ENCODE data around the gene SPATS2L.

SPATS2L gene

DNA sequence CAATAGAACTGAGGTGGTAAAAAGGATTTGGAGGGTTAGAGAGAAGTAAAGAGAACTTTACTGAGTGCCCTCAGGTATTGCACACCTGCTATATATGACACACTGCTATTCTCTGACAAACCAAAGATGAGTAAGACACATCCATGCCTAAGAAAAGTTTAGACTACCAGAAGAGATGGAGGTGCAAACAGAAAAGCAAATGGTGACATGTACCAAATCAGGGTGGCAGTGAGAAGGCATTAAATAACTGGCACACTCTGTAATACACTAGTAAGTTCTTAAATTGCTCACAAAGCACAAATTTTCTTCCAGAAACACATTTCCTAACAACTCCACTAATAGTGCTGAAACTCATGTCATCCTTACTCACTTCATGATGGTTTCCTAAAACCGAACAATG is 114.8 kb downstream of the SPATS2L start:
- H3K36me3 ChIP-seq (ENCODE audit: control insufficient read depth in 1 of 2, insufficient read depth in 2 of 2, low read length in 2 of 2): peaks cover 24 to 28% of the 10 kb centered on the region in 2 donors
- H3K27me3 ChIP-seq (ENCODE audit: low read depth, low read length): no peaks in the 10 kb centered on the region
- H3K9me3 ChIP-seq (ENCODE audit: control insufficient read depth in 1 of 2, low read length in 2 of 2): no peaks in the 10 kb centered on the region
- H3K4me1 ChIP-seq (ENCODE audit: control insufficient read depth in 1 of 2, insufficient read depth in 2 of 2, low read length in 2 of 2): no peaks in the 10 kb centered on the region
- no peak overlapping the region for H3K4me3 ChIP-seq (ENCODE audit: low read depth in 1 of 2, low read length in 2 of 2)
- H3K27ac ChIP-seq (ENCODE audit: low read length): no peak overlapping the region

DNA sequence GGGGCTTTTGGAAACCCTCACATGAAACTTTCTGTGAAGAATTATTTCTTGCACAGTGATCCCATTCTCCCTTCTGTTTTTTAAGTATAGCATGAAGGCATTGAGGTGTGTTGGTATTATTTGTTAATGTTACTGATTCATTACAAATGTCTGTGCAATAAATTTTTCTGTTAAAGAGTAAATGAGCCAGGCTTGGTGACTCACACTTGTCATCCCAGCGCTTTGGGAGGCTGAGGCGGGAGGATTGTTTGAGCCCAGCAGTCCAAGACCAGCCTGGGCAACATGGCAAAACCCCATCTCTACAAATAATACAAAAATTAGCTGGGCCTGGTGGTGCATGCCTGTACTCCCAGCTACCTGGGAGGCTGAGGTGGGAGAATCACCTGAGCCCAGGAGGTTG is 115.6 kb downstream of the SPATS2L start:
- Histone ChIP-seq H3K4me3 (ENCODE audit: low read depth in 1 of 2, low read length in 2 of 2) (no peak overlapping the region), H3K9me3 (ENCODE audit: control insufficient read depth in 1 of 2, low read length in 2 of 2) (no peaks in the 10 kb centered on the region), H3K27me3 (ENCODE audit: low read depth, low read length) (no peaks in the 10 kb centered on the region), H3K36me3 (ENCODE audit: control insufficient read depth in 1 of 2, insufficient read depth in 2 of 2, low read length in 2 of 2) (peaks cover 23 to 24% of the 10 kb centered on the region in 2 donors), H3K27ac (ENCODE audit: low read length) (no peak overlapping the region), H3K4me1 (ENCODE audit: control insufficient read depth in 1 of 2, insufficient read depth in 2 of 2, low read length in 2 of 2) (no peaks in the 10 kb centered on the region)

DNA sequence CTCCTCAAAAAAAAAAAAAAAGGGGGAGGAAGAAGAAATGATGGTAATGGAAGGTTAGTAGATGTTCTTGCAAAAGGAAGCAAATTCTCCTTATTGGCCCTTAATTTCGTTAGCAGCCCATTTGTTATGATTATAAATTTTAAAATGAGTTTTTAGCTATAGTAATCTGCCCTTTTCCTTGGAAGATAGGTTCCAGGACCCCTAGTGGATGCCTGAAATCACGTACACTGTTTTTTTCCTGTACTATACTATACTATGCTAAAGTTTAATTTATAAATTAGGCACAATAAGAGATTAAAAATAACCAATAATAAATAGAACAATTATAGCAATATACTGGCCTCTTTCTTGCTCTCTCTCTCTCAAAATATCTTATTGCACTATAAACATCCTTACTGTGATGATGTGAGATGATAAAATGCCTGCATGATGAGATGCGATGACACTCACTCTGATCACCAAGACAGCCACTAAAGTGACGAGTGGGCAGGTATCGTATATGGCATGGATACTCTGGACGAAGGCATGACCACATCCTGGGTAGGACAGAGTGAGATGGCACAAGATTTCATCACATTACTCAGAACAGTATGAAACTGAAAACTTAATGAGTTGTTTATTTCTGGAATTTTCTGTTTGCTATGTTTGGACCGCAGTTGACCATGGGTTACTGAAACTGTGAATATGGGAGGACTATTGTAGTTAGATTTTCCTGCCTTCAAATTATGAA is 116.2 kb downstream of the SPATS2L start:
- Histone ChIP-seq H3K27ac (ENCODE audit: low read length) (no peak overlapping the region), H3K36me3 (ENCODE audit: control insufficient read depth in 1 of 2, insufficient read depth in 2 of 2, low read length in 2 of 2) (peaks cover 21 to 24% of the 10 kb centered on the region in 2 donors), H3K27me3 (ENCODE audit: low read depth, low read length) (no peaks in the 10 kb centered on the region), H3K9me3 (ENCODE audit: control insufficient read depth in 1 of 2, low read length in 2 of 2) (no peaks in the 10 kb centered on the region), H3K4me3 (ENCODE audit: low read depth in 1 of 2, low read length in 2 of 2) (no peak overlapping the region), H3K4me1 (ENCODE audit: control insufficient read depth in 1 of 2, insufficient read depth in 2 of 2, low read length in 2 of 2) (no peaks in the 10 kb centered on the region)

DNA sequence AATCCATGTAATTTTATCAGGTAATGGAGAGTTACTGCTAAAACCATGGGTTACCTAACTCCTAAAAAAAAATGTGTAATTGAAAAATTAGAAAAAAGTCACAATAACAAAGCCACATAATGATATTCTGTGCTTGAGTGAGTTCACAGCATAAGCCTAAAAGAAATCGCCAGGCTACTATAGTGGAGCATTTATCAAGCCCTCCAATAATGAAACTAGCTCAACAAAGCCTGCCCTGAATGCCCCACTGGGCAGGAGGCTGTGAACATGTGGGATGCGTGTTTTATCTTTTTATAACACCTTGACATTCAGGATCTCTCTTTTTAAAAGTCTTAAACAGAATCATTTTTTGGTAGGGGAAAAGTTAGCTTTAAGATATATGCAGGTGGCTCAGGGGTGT is 117.0 kb downstream of the SPATS2L start:
- peaks cover 21 to 25% of the 10 kb centered on the region in 2 donors for H3K36me3 ChIP-seq (ENCODE audit: control insufficient read depth in 1 of 2, insufficient read depth in 2 of 2, low read length in 2 of 2)
- H3K27ac ChIP-seq (ENCODE audit: low read length): no peak overlapping the region
- no peaks in the 10 kb centered on the region for H3K9me3 ChIP-seq (ENCODE audit: control insufficient read depth in 1 of 2, low read length in 2 of 2)
- H3K4me1 ChIP-seq (ENCODE audit: control insufficient read depth in 1 of 2, insufficient read depth in 2 of 2, low read length in 2 of 2): no peaks in the 10 kb centered on the region
- H3K4me3 ChIP-seq (ENCODE audit: low read depth in 1 of 2, low read length in 2 of 2): no peak overlapping the region
- H3K27me3 ChIP-seq (ENCODE audit: low read depth, low read length): no peaks in the 10 kb centered on the region

DNA sequence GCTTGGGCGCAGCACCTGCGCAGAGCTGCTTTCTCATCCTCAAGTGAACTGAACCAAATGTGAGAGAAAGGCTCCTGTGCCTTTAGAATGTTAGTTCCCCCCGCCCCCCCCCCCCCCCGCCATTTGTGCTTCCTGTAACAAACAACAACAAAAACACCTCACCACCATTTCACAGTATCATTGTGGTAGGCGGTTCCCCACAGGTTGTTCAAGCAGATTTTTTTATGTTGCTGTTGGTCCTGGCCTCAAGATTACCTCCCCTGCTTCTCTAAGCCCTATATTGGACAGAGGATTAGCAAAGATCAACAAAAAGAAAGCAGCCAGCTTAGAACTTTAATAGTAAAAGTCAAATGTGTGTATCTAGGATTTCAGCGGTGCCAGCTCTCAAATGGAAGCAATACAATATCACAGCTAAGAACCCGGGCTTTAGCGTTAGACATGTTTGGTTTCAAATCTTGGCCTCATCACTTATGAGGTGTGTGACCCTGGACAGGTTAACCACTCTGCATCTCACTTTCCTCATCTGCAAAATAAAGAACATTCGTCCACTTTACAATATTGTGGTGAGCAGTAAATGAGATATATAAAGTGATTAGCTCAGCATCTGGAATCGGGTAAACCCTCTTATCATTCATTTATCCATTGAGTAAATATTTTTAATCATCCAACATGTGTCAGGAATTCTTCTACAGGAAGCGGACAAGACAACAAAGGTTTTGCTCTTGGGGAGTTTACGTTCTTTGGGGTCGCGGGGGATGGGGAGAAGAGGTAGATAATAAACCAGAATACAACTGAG is 118.7 kb downstream of the SPATS2L start:
- no peak overlapping the region for H3K27ac ChIP-seq (ENCODE audit: low read length)
- no peaks in the 10 kb centered on the region for H3K9me3 ChIP-seq (ENCODE audit: control insufficient read depth in 1 of 2, low read length in 2 of 2)
- no peaks in the 10 kb centered on the region for H3K27me3 ChIP-seq (ENCODE audit: low read depth, low read length)
- peaks cover 18 to 22% of the 10 kb centered on the region in 2 donors for H3K36me3 ChIP-seq (ENCODE audit: control insufficient read depth in 1 of 2, insufficient read depth in 2 of 2, low read length in 2 of 2)
- no peak overlapping the region for H3K4me3 ChIP-seq (ENCODE audit: low read depth in 1 of 2, low read length in 2 of 2)
- no peaks in the 10 kb centered on the region for H3K4me1 ChIP-seq (ENCODE audit: control insufficient read depth in 1 of 2, insufficient read depth in 2 of 2, low read length in 2 of 2)

DNA sequence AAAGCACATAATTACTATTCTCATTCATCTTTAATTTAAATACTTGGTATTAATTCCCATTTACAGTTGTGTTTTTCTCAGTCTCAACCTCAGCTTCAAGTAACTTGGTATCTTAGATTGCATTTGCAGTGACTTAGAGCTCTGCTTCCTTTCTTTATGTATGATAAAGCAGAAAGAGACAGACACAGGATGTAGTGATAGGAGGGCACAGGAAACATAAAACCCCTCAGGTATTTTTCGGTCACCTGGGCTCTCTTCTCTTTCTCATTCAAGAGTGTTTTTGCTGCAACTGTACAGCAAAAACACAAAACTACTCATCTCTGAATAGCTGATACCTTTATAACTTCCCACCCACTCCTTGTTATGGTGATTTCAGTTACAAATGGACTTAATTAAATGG is 120.3 kb downstream of the SPATS2L start:
- H3K9me3 ChIP-seq (ENCODE audit: control insufficient read depth in 1 of 2, low read length in 2 of 2): no peaks in the 10 kb centered on the region
- H3K36me3 ChIP-seq (ENCODE audit: control insufficient read depth in 1 of 2, insufficient read depth in 2 of 2, low read length in 2 of 2): peaks cover 10 to 14% of the 10 kb centered on the region in 2 donors
- H3K27ac ChIP-seq (ENCODE audit: low read length): no peak overlapping the region
- H3K27me3 ChIP-seq (ENCODE audit: low read depth, low read length): no peaks in the 10 kb centered on the region
- H3K4me3 ChIP-seq (ENCODE audit: low read depth in 1 of 2, low read length in 2 of 2): no peak overlapping the region
- H3K4me1 ChIP-seq (ENCODE audit: control insufficient read depth in 1 of 2, insufficient read depth in 2 of 2, low read length in 2 of 2): no peaks in the 10 kb centered on the region

DNA sequence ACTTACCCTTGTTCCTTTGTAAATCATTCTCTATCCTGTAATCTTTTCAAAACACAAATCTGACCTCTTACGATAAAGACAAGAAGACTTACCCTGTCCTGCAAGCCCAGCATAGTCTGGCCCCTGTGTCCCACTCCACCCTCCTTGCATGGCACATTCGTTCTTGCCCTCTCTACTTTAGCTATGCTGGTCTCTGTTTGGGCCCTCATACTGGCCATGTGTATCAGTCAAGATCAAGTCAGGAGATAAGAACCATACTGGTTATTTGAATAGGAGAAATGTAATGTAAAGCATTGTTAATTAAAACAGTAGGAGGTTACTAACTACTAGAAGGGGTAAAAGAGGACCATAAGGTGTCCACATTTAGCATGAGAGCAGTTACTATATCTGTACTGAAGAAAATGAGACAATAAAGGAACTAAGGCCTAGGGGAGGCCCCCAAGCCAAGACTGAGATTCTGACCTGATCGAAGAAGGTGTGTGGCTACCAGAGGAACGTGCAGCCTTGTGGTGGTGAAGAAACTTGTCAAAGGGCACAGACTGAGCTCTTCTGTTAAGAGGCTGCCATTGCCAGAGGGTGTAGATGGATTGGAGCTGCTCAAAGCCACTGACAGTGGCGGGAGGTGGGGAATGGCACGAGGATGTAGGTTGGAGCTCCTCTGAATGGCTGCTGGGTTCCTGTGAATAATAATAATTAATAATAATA is 122.6 kb downstream of the SPATS2L start:
- peaks cover 4 to 6% of the 10 kb centered on the region in 2 donors for H3K36me3 ChIP-seq (ENCODE audit: control insufficient read depth in 1 of 2, insufficient read depth in 2 of 2, low read length in 2 of 2)
- H3K27me3 ChIP-seq (ENCODE audit: low read depth, low read length): no peaks in the 10 kb centered on the region

DNA sequence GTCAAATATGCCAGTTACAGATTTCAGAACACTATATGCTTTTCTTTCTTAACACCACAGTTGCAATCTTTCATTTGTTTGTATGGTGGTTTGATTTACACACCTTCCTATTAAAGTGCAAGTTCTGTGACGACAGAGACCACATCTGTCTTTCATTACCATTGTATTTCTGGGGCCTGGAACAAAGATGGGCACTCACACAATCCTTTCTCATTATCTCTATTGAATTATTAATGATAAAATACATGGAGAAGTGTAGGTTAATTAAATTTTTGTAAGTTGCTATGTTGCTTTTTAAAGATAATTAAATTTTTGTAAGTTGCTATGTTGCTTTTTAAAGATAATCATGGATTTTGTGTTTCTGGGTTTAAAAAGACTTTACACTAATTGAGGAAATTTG is 123.5 kb downstream of the SPATS2L start:
- no peak overlapping the region for H3K4me3 ChIP-seq (ENCODE audit: low read depth in 1 of 2, low read length in 2 of 2)
- no peaks in the 10 kb centered on the region for H3K9me3 ChIP-seq (ENCODE audit: control insufficient read depth in 1 of 2, low read length in 2 of 2)
- H3K36me3 ChIP-seq (ENCODE audit: control insufficient read depth in 1 of 2, insufficient read depth in 2 of 2, low read length in 2 of 2): peaks cover 4 to 6% of the 10 kb centered on the region in 2 donors
- H3K4me1 ChIP-seq (ENCODE audit: control insufficient read depth in 1 of 2, insufficient read depth in 2 of 2, low read length in 2 of 2): no peaks in the 10 kb centered on the region
- no peak overlapping the region for H3K27ac ChIP-seq (ENCODE audit: low read length)
- H3K27me3 ChIP-seq (ENCODE audit: low read depth, low read length): no peaks in the 10 kb centered on the region

More for the DNA sequence above, 122.6 kb downstream of the SPATS2L start:
- H3K27ac ChIP-seq (ENCODE audit: low read length): no peak overlapping the region
- H3K4me3 ChIP-seq (ENCODE audit: low read depth in 1 of 2, low read length in 2 of 2): no peak overlapping the region
- H3K4me1 ChIP-seq (ENCODE audit: control insufficient read depth in 1 of 2, insufficient read depth in 2 of 2, low read length in 2 of 2): no peaks in the 10 kb centered on the region
- no peaks in the 10 kb centered on the region for H3K9me3 ChIP-seq (ENCODE audit: control insufficient read depth in 1 of 2, low read length in 2 of 2)

DNA sequence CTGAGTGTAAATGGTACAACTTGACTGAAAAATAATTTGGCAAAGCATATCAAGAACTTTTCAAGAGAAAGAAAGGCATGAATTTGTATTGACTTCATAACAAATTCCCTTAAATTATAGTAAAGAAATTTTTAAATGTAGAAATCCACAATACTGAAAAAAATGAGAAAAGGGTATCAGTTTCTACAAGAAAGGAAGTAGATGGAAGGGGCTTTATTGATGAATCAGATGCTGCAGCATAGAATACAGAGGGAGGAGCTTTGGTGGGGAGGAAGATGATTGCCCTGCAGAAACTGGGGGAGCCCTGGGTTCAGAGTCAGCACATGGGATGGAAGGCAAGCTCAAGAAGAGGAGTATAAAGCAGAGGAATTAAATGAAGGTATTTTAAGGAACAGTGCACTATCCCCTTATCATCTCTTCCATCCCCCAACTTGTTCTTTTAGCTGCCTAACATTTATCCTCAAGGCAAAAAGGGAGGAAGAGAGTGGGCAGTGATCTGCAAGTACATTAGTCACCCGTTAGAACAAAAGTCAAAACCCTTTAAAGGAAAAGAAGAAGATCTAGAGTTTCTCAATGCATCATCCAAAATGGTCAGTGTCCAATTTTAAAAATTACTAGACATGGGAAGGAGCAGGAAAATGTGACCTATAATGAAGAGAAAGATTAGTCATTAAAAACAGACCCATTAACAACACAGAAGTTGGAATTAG is 125.7 kb downstream of the SPATS2L start:
- H3K9me3 ChIP-seq (ENCODE audit: control insufficient read depth in 1 of 2, low read length in 2 of 2): no peaks in the 10 kb centered on the region
- H3K4me1 ChIP-seq (ENCODE audit: control insufficient read depth in 1 of 2, insufficient read depth in 2 of 2, low read length in 2 of 2): no peaks in the 10 kb centered on the region
- peaks cover 6 to 14% of the 10 kb centered on the region in 2 donors for H3K36me3 ChIP-seq (ENCODE audit: control insufficient read depth in 1 of 2, insufficient read depth in 2 of 2, low read length in 2 of 2)
- no peaks in the 10 kb centered on the region for H3K27me3 ChIP-seq (ENCODE audit: low read depth, low read length)
- no peak overlapping the region for H3K27ac ChIP-seq (ENCODE audit: low read length)
- no peak overlapping the region for H3K4me3 ChIP-seq (ENCODE audit: low read depth in 1 of 2, low read length in 2 of 2)

DNA sequence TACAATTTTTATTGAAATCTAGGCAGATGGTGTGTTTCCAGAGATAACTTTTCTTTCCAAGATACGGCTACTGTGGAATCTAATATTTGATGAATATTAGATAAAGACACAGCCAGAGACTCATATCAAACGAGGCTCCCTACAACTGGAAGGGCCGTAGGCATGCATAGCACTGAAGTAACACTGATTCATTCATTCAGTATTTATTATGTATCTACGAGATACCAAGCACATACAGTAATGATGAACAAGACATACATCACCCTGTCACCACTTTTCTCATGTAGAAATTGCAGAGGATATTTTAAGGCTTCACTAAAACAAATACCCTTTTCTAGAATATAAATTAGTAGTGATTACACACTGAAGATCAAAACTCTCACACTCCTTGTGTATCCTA is 128.9 kb downstream of the SPATS2L start:
- no peak overlapping the region for H3K4me3 ChIP-seq (ENCODE audit: low read depth in 1 of 2, low read length in 2 of 2)
- peaks cover 0 to 20% of the 10 kb centered on the region in 2 donors for H3K36me3 ChIP-seq (ENCODE audit: control insufficient read depth in 1 of 2, insufficient read depth in 2 of 2, low read length in 2 of 2)
- H3K9me3 ChIP-seq (ENCODE audit: control insufficient read depth in 1 of 2, low read length in 2 of 2): no peaks in the 10 kb centered on the region
- no peaks in the 10 kb centered on the region for H3K4me1 ChIP-seq (ENCODE audit: control insufficient read depth in 1 of 2, insufficient read depth in 2 of 2, low read length in 2 of 2)
- H3K27ac ChIP-seq (ENCODE audit: low read length): no peak overlapping the region
- no peaks in the 10 kb centered on the region for H3K27me3 ChIP-seq (ENCODE audit: low read depth, low read length)

DNA sequence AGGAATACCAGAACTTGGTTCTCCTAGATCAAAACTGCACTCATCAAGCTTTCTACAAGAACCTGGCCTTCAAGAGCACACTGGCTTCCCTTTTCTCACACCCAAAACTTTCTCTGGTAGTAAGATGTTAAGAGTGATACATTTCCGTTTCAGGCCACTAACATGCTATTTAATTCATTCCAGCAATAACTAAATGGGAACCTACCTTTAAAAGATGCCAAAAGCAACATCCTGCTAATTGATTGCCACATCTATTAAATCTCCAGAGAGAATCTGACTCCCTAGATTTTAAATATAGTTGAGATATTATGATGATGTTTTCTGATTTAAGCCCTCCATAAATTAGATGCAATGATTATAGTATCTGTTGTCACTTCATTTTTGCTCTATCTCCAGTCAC is 131.8 kb downstream of the SPATS2L start:
- no peaks in the 10 kb centered on the region for H3K9me3 ChIP-seq (ENCODE audit: control insufficient read depth in 1 of 2, low read length in 2 of 2)
- no peaks in the 10 kb centered on the region for H3K27me3 ChIP-seq (ENCODE audit: low read depth, low read length)
- H3K36me3 ChIP-seq (ENCODE audit: control insufficient read depth in 1 of 2, insufficient read depth in 2 of 2, low read length in 2 of 2): peaks cover 0 to 31% of the 10 kb centered on the region in 2 donors
- H3K27ac ChIP-seq (ENCODE audit: low read length): no peak overlapping the region
- no peak overlapping the region for H3K4me3 ChIP-seq (ENCODE audit: low read depth in 1 of 2, low read length in 2 of 2)
- H3K4me1 ChIP-seq (ENCODE audit: control insufficient read depth in 1 of 2, insufficient read depth in 2 of 2, low read length in 2 of 2): peaks cover 2 to 4% of the 10 kb centered on the region in 2 donors
